DOHH2 (cell line): Measurements from ENCODE around the gene NRDE2.

Source experiments
- EZH2phosphoT487 ChIP-seq: fragments of 200-600 bp; sonication (generic); IDR thresholded peaks from 2 replicates; pipeline ENCODE4 v1.6.1; 2017; ENCODE audit warnings: borderline replicate concordance, mild to moderate bottlenecking, antibody characterized with exemption, low read length, moderate library complexity, mixed read lengths
- TF ChIP-seq, protein P1 (sequence below): fragments of 200-600 bp; sonication (generic); IDR thresholded peaks from one replicate; pipeline ENCODE4 v1.5.1; 2014; ENCODE audit warnings: antibody characterized with exemption, mild to moderate bottlenecking, low read depth, low read length; ENCODE audit not compliant: poor library complexity, severe bottlenecking

- TF ChIP-seq, protein P1, sequence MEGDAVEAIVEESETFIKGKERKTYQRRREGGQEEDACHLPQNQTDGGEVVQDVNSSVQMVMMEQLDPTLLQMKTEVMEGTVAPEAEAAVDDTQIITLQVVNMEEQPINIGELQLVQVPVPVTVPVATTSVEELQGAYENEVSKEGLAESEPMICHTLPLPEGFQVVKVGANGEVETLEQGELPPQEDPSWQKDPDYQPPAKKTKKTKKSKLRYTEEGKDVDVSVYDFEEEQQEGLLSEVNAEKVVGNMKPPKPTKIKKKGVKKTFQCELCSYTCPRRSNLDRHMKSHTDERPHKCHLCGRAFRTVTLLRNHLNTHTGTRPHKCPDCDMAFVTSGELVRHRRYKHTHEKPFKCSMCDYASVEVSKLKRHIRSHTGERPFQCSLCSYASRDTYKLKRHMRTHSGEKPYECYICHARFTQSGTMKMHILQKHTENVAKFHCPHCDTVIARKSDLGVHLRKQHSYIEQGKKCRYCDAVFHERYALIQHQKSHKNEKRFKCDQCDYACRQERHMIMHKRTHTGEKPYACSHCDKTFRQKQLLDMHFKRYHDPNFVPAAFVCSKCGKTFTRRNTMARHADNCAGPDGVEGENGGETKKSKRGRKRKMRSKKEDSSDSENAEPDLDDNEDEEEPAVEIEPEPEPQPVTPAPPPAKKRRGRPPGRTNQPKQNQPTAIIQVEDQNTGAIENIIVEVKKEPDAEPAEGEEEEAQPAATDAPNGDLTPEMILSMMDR = no peak
- TF ChIP-seq EZH2phosphoT487 = no peak
These were observed 49.5 kb upstream of the NRDE2 start for GRCh38 chr14:90381011-90381786.
